Activated effector memory CD4-positive, alpha-beta T cell treated with Interleukin-2 at 50 U/mL for 16 hours (primary cell): ENCODE data around the gene NKX2-4.

Experiments
- DNase-seq: peaks from one replicate; pipeline ENCODE4 v3.0.0-alpha.2; 2020

NKX2-4 gene

GRCh38 chr20:21358737-21359136 is 38.6 kb downstream of the NKX2-4 start:
- no peak for DNase-seq

GRCh38 chr20:21357844-21358243 is 39.5 kb downstream of the NKX2-4 start:
- DNase-seq, result no peak

GRCh38 chr20:21356386-21356785 is 40.9 kb downstream of the NKX2-4 start:
- DNase-seq, result no peak

DNA sequence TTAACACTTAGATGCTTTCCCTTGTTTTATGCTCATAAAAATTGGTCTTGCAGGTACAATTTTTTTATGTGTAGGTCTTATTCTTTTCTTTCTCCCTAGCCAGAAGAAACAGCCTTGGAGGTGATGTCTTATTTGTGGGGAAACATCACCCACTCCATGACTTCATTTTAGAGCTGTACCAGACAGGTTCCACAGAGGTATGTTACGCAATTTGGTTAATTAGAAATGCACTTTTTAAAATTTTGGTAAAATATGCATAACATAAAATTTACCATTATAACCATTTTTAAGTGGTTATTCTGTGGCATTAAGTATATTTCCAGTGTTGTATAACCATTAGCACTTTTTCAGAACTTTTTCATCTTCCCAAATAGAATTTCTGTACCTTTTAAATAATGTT is 41.3 kb downstream of the NKX2-4 start:
- no peak for DNase-seq

DNA sequence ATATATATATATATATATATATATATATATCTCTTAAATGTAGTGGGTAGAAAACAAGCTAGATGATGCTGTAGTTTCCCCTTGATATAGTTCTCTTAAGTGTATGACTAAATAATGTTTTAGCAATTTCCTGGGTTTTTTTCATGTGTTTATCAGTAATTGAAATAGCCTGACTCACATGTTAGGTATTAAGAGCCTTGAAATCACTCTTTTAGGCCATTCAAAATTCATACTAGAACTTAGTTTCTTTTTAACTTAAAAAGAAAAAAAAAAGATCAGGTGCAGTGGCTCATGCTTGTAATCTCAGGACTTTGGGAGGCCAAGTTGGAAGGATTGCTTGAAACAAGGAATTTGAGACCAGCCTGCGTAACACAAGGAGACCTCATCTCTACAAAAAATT is 44.1 kb downstream of the NKX2-4 start:
- no peak for DNase-seq

- DNase-seq, result no peak
Measured at GRCh38 chr20:21352703-21353102, 44.6 kb downstream of the NKX2-4 start.
